ENCODE results near the gene MPG.
A peak's percentile ranks its signal among the peaks of the same experiment; 100 is the strongest.

MPG gene

GRCh38 chr16:97822-98221 is 19.8 kb downstream of the MPG start:
- no peak for TF ChIP-seq CTCF (IDR thresholded peaks at IDR 0.05; ENCODE audit: low read length, missing control alignments)
- H3K4me3 ChIP-seq (replicated peaks; ENCODE audit: low read depth, low read length), result no peak overlapping the region
- DNase-seq (ENCODE audit: low read depth), result no peak

- DNase-seq (ENCODE audit: low read depth), result no peak
- no peak overlapping the region for H3K4me3 ChIP-seq (replicated peaks; ENCODE audit: low read depth, low read length)
- TF ChIP-seq CTCF (IDR thresholded peaks at IDR 0.05; ENCODE audit: low read length, missing control alignments), result no peak
These were observed 23.0 kb downstream of the MPG start for GRCh38 chr16:100989-101388.

GRCh38 chr16:101586-101985 is 23.6 kb downstream of the MPG start:
- DNase-seq (ENCODE audit: low read depth), result no peak
- no peak overlapping the region for H3K4me3 ChIP-seq (replicated peaks; ENCODE audit: low read depth, low read length)
- TF ChIP-seq CTCF (IDR thresholded peaks at IDR 0.05; ENCODE audit: low read length, missing control alignments), result no peak

- no peak overlapping the region for H3K4me3 ChIP-seq (replicated peaks; ENCODE audit: low read depth, low read length)
- DNase-seq (ENCODE audit: low read depth), result peak; percentile 72
- no peak for TF ChIP-seq CTCF (IDR thresholded peaks at IDR 0.05; ENCODE audit: low read length, missing control alignments)
These were observed 24.2 kb downstream of the MPG start for GRCh38 chr16:102060-102855.

- TF ChIP-seq CTCF (IDR thresholded peaks at IDR 0.05; ENCODE audit: low read length, missing control alignments), result no peak
- no peak overlapping the region for H3K4me3 ChIP-seq (replicated peaks; ENCODE audit: low read depth, low read length)
- no peak for DNase-seq (ENCODE audit: low read depth)
These were observed 26.3 kb downstream of the MPG start for GRCh38 chr16:104355-104754.

- H3K4me3 ChIP-seq (replicated peaks; ENCODE audit: low read depth, low read length), result no peak overlapping the region
- no peak for DNase-seq (ENCODE audit: low read depth)
- no peak for TF ChIP-seq CTCF (IDR thresholded peaks at IDR 0.05; ENCODE audit: low read length, missing control alignments)
These were observed 26.9 kb downstream of the MPG start for GRCh38 chr16:104928-105327.

- no peak for DNase-seq (ENCODE audit: low read depth)
- no peak overlapping the region for H3K4me3 ChIP-seq (replicated peaks; ENCODE audit: low read depth, low read length)
- no peak for TF ChIP-seq CTCF (IDR thresholded peaks at IDR 0.05; ENCODE audit: low read length, missing control alignments)
These were observed 27.5 kb downstream of the MPG start for GRCh38 chr16:105521-105920.
